Measurements from ENCODE around the gene BIRC2.

DNA sequence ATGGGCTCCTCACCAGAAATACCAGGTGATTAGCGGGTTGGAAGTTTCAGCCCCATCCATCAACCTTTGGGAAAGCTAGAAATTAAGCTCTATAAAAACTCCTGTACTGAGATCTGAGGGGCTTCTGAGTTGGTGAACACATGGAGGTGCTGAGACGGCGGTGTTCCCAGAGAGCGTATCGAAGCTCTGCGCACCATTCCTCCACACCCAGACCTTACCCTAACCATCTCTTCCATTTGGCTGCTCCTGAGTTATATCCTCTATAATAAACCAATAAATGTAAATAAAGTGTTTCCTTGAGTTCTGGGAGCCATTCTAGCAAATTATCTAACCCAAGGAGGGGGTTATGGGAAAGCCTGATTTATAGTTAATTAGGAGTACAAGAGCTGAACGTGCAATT is 64.1 kb downstream of the BIRC2 start:
- TF ChIP-seq, protein P1, sequence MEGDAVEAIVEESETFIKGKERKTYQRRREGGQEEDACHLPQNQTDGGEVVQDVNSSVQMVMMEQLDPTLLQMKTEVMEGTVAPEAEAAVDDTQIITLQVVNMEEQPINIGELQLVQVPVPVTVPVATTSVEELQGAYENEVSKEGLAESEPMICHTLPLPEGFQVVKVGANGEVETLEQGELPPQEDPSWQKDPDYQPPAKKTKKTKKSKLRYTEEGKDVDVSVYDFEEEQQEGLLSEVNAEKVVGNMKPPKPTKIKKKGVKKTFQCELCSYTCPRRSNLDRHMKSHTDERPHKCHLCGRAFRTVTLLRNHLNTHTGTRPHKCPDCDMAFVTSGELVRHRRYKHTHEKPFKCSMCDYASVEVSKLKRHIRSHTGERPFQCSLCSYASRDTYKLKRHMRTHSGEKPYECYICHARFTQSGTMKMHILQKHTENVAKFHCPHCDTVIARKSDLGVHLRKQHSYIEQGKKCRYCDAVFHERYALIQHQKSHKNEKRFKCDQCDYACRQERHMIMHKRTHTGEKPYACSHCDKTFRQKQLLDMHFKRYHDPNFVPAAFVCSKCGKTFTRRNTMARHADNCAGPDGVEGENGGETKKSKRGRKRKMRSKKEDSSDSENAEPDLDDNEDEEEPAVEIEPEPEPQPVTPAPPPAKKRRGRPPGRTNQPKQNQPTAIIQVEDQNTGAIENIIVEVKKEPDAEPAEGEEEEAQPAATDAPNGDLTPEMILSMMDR (IDR thresholded peaks at IDR 0.05): no peak
- TF ChIP-seq POLR2AphosphoS5 (IDR thresholded peaks at IDR 0.05; ENCODE audit: low read depth, low read length) (no peak), REST (IDR thresholded peaks at IDR 0.05; ENCODE audit: insufficient read depth in 1 of 2, low read depth in 2 of 2, low read length in 1 of 2) (no peak), SIN3A (IDR thresholded peaks at IDR 0.05; ENCODE audit: borderline replicate concordance, insufficient read depth, low read depth, low read length) (no peak), TCF7L2 (IDR thresholded peaks at IDR 0.05; ENCODE audit: low read depth, low read length) (no peak)
